ENCODE results near the gene NAGPA.
"Not testable (repeated sequence)": the region's sequence is repeated elsewhere in the genome, so short reads cannot be mapped to it uniquely, and the experiment has no call there.

Gene NAGPA

GRCh38 chr16:5045499-5046115, 11.9 kb upstream of the NAGPA start:
- no peak for TF ChIP-seq ZNF274 (IDR thresholded peaks at IDR 0.05; ENCODE audit: low read depth, low read length)
- no peak overlapping the region for H3K4me3 ChIP-seq (ENCODE audit: low read length)

GRCh38 chr16:5044581-5044980, 10.8 kb upstream of the NAGPA start:
- not testable (repeated sequence) for H3K4me3 ChIP-seq (ENCODE audit: low read length)

GRCh38 chr16:5044011-5044540, 10.3 kb upstream of the NAGPA start:
- TF ChIP-seq ZNF274 (IDR thresholded peaks at IDR 0.05; ENCODE audit: low read depth, low read length), result no peak
- H3K4me3 ChIP-seq (ENCODE audit: low read length), result no peak overlapping the region

GRCh38 chr16:5042574-5043171, 8.9 kb upstream of the NAGPA start:
- no peak overlapping the region for H3K4me3 ChIP-seq (ENCODE audit: low read length)
- no peak for TF ChIP-seq ZNF274 (IDR thresholded peaks at IDR 0.05; ENCODE audit: low read depth, low read length)

GRCh38 chr16:5041600-5042133, 7.9 kb upstream of the NAGPA start:
- no peak for TF ChIP-seq ZNF274 (IDR thresholded peaks at IDR 0.05; ENCODE audit: low read depth, low read length)

GRCh38 chr16:5040451-5040850, 6.7 kb upstream of the NAGPA start:
- H3K4me3 ChIP-seq (ENCODE audit: low read length), result no peak overlapping the region
- no peak for TF ChIP-seq ZNF274 (IDR thresholded peaks at IDR 0.05; ENCODE audit: low read depth, low read length)

More at GRCh38 chr16:5041600-5042133, 7.9 kb upstream of the NAGPA start:
- no peak overlapping the region for H3K4me3 ChIP-seq (ENCODE audit: low read length)

- no peak for TF ChIP-seq ZNF274 (IDR thresholded peaks at IDR 0.05; ENCODE audit: low read depth, low read length)
Observed at GRCh38 chr16:5036228-5037156, 2.8 kb upstream of the NAGPA start.

GRCh38 chr16:5035909-5036227, 2.1 kb upstream of the NAGPA start:
- no peak overlapping the region for H3K4me3 ChIP-seq (ENCODE audit: low read length)
- no peak for TF ChIP-seq ZNF274 (IDR thresholded peaks at IDR 0.05; ENCODE audit: low read depth, low read length)

More at GRCh38 chr16:5036228-5037156, 2.8 kb upstream of the NAGPA start:
- H3K4me3 ChIP-seq (ENCODE audit: low read length), result no peak overlapping the region

- H3K4me3 ChIP-seq (ENCODE audit: low read length), result peak overlapping the region; percentile 90
- TF ChIP-seq ZNF274 (IDR thresholded peaks at IDR 0.05; ENCODE audit: low read depth, low read length), result no peak
Observed at GRCh38 chr16:5034167-5034523, 410 bp upstream of the NAGPA start.

GRCh38 chr16:5032748-5033167, 977 bp downstream of the NAGPA start:
- H3K4me3 ChIP-seq (ENCODE audit: low read length), result peak overlapping the region; percentile 90; the same call in 1 of the 2 replicates
- no peak for TF ChIP-seq ZNF274 (IDR thresholded peaks at IDR 0.05; ENCODE audit: low read depth, low read length)

- H3K4me3 ChIP-seq (ENCODE audit: low read length), result no peak overlapping the region
- no peak for TF ChIP-seq ZNF274 (IDR thresholded peaks at IDR 0.05; ENCODE audit: low read depth, low read length)
Observed at GRCh38 chr16:5031601-5032000, 2.1 kb downstream of the NAGPA start.

- no peak overlapping the region for H3K4me3 ChIP-seq (ENCODE audit: low read length)
- no peak for TF ChIP-seq ZNF274 (IDR thresholded peaks at IDR 0.05; ENCODE audit: low read depth, low read length)
Observed at GRCh38 chr16:5030251-5030870, 3.4 kb downstream of the NAGPA start.

GRCh38 chr16:5028950-5029475, 4.7 kb downstream of the NAGPA start:
- no peak overlapping the region for H3K4me3 ChIP-seq (ENCODE audit: low read length)
- TF ChIP-seq ZNF274 (IDR thresholded peaks at IDR 0.05; ENCODE audit: low read depth, low read length), result no peak

Data from GM08714 (cell line).